ENCODE data around the gene ADM2. TPM values are rescaled to one million over a fixed set of nuclear protein-coding genes. Genes with fewer than 3 reads are reported as not detected.

The ADM2 gene
- total RNA-seq, 1 donor, result 2.6 TPM

- no peak overlapping the region for H3K4me3 ChIP-seq (ENCODE audit: low read depth, low read length)
- DNase-seq (ENCODE audit: low read depth), result no peak
- no peak for TF ChIP-seq CTCF (IDR thresholded peaks at IDR 0.05; ENCODE audit: insufficient read depth, low read depth, low read length)
Measured at GRCh38 chr22:50446708-50447575, 34.4 kb upstream of the ADM2 start.

- DNase-seq (ENCODE audit: low read depth), result no peak
- TF ChIP-seq CTCF (IDR thresholded peaks at IDR 0.05; ENCODE audit: insufficient read depth, low read depth, low read length), result no peak
- H3K4me3 ChIP-seq (ENCODE audit: low read depth, low read length), result no peak overlapping the region
Measured at GRCh38 chr22:50447576-50448551, 33.5 kb upstream of the ADM2 start.

GRCh38 chr22:50452649-50453048 lies 28.7 kb upstream of the ADM2 start:
- no peak overlapping the region for H3K4me3 ChIP-seq (ENCODE audit: low read depth, low read length)
- peak; percentile 36 for DNase-seq (ENCODE audit: low read depth)
- TF ChIP-seq CTCF (IDR thresholded peaks at IDR 0.05; ENCODE audit: insufficient read depth, low read depth, low read length), result no peak

GRCh38 chr22:50454556-50455075 lies 26.7 kb upstream of the ADM2 start:
- no peak for DNase-seq (ENCODE audit: low read depth)
- TF ChIP-seq CTCF (IDR thresholded peaks at IDR 0.05; ENCODE audit: insufficient read depth, low read depth, low read length), result no peak
- H3K4me3 ChIP-seq (ENCODE audit: low read depth, low read length), result no peak overlapping the region

- TF ChIP-seq CTCF (IDR thresholded peaks at IDR 0.05; ENCODE audit: insufficient read depth, low read depth, low read length), result no peak
- no peak for DNase-seq (ENCODE audit: low read depth)
Measured at GRCh38 chr22:50455201-50455600, 26.1 kb upstream of the ADM2 start.

GRCh38 chr22:50456026-50456425 lies 25.3 kb upstream of the ADM2 start:
- TF ChIP-seq CTCF (IDR thresholded peaks at IDR 0.05; ENCODE audit: insufficient read depth, low read depth, low read length), result no peak
- no peak for DNase-seq (ENCODE audit: low read depth)
- no peak overlapping the region for H3K4me3 ChIP-seq (ENCODE audit: low read depth, low read length)

More at GRCh38 chr22:50455201-50455600, 26.1 kb upstream of the ADM2 start:
- no peak overlapping the region for H3K4me3 ChIP-seq (ENCODE audit: low read depth, low read length)

Measured in fibroblast of villous mesenchyme (primary cell).